ENCODE data around the gene TRIP12. TPM values are rescaled to one million over a fixed set of nuclear protein-coding genes. Genes with fewer than 3 reads are reported as not detected.

The TRIP12 gene
- total RNA-seq, 2 experiments from 2014 or later, result 226 to 253 TPM

DNA sequence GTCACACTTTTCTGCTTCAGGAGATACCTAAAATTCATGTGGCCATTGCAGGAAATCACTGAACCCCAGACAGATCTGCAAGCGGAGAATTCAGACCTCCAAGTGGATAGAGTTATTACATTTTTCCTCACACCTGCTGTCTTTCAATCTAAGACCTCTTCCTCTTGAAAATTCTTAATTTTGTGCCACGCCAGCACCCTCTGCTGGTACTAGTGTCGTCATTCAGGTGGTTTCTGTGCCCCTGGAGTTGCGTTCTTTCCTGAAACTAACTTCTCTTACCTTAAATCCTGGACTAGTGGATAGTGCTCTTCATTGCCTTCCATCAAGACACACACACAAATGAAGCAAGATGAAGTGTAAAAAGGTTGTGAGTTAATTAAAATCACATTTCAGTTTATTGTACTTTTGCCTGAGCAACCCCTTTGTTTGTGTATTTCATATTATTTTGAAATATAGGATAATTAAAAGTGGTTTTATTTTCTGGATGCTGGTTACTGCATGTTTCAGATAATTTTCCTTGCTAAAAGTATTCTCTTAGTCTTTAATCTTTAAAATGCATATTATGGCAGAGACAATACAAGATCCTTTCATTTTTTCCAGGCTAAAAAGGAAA lies 205.8 kb downstream of the TRIP12 start:
- peaks cover 13% of the 10 kb centered on the region for H3K4me1 Mint-ChIP-seq (ENCODE audit: low read depth)
- peak overlapping the region; percentile 18 for H3K4me3 Mint-ChIP-seq
- intact Hi-C loops (cut with micrococcal nuclease), result loop anchor here (5.0 to 10.0 kb wide), 2 partner anchors 284 to 1821 kb away; no protein-coding TSS in a partner anchor
- no peaks in the 10 kb centered on the region for H3K9me3 Mint-ChIP-seq
- H3K27me3 Mint-ChIP-seq, result peaks cover 49% of the 10 kb centered on the region
- no peak overlapping the region for H3K27ac Mint-ChIP-seq
- POLR2A ChIA-PET, result no interaction called here
- no peaks in the 10 kb centered on the region for H3K36me3 Mint-ChIP-seq
- CTCF ChIA-PET, result interaction anchor here (0.7 to 1.6 kb wide), 3 partner anchors 10 to 1826 kb away, joined by 3 to 7 read pairs (median 6); no protein-coding TSS in a partner anchor
- DNase-seq, result peak; percentile 44

DNA sequence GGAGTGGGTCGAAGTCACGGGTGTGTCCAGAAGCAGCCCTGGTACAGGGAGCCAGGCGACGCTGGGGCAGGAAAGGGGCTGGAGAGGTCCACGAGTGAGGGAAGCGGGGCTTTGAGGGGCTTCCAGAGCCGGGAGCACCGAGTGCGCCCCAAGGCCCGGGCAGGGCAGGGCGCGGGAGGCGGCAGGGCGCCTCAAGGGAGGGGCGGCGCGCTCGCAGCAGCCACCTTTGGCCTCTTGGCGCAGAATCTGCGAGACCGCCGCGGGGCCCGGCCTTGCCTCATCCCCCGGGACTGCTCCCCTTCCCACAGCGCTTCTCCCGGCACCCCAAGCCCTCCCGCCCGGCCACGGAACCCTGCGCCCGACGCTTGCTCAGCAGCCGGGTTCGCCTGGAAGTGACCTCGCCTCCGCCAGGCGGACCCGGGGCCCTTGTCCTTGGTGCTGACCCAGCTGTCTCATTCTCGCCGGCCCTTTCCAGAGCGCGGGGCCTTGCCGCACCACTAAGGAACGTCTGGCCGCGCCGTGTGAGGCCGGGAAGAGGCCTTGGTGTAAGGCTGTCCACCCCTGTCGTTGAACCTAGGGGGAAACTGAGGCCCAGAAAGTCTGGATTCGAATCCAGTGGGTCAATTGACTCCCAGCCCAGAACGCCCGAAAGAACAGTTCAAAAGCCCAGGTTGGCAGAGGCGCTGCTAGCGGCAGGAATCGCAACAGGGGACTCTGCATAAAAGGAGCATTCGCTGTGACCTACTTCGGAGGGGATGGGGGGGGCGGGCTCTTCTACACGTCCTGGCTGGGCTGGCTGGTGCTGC lies 206.9 kb downstream of the TRIP12 start:
- intact Hi-C loops (cut with micrococcal nuclease), result loop anchor here (5.0 to 10.0 kb wide), 2 partner anchors 283 to 1820 kb away; no protein-coding TSS in a partner anchor
- Mint-ChIP-seq H3K9me3 (no peaks in the 10 kb centered on the region), H3K27me3 (peaks cover 58% of the 10 kb centered on the region), H3K27ac (no peak overlapping the region), H3K4me3 (peak overlapping the region; percentile 43), H3K4me1 (ENCODE audit: low read depth) (peaks cover 13% of the 10 kb centered on the region), H3K36me3 (no peaks in the 10 kb centered on the region)
- CTCF ChIA-PET, result no interaction called here
- POLR2A ChIA-PET, result no interaction called here
- peak; percentile 61 for DNase-seq

DNA sequence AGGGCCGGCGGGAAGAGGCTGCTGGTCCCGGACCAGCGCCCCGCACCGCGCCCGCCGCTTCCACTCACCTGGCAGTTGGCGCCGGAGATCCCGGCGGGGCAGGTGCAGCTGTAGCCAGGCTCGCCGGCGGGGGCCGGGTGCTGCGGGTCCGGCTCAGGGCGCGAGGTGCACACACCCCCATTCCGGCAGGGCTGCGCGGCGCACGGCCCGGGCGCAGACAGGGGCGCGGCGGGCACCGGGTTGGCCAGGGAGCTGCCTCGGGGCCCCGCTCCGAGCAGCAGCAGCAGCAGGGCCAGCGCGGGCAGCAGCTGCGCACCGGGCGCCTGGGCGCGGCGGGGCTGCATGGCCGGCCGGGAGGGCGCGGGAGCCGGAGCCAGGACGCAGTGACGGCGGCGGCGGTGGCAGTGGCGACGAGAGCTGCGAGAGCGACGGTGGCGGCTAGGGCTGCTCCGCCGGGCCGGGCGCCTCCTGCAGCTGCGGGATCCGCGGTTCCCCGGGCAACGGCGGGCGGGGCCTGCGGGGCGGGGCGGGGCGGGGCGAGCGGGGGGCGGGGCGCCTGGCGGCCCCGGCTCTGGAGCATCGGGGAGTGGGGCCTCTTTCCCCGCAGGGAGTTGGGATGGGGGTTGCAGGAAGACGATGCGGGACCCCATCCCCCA lies 207.6 kb downstream of the TRIP12 start, which contains the start of gene DNER:
Gene DNER, minus strand, starts transcription at position 476 of the 656 bp plus-strand sequence. Its CDS starts 132 bp downstream, at position 344.
- peaks cover 58% of the 10 kb centered on the region for H3K27me3 Mint-ChIP-seq
- POLR2A ChIA-PET, result no interaction called here
- peak within 1 kb of the TSS; percentile 43 for H3K4me3 Mint-ChIP-seq
- H3K9me3 Mint-ChIP-seq, result no peaks in the 10 kb centered on the region
- H3K27ac Mint-ChIP-seq, result no peak within 1 kb of the TSS
- peaks cover 13% of the 10 kb centered on the region for H3K4me1 Mint-ChIP-seq (ENCODE audit: low read depth)
- no peaks in the 10 kb centered on the region for H3K36me3 Mint-ChIP-seq
- DNase-seq, result peak; percentile 61
- intact Hi-C loops (cut with micrococcal nuclease), result loop anchor here (10.0 kb wide), 1 partner anchor 1819 kb away; no protein-coding TSS in a partner anchor
- CTCF ChIA-PET, result no interaction called here

Other genes starting within 250 kb of the TRIP12 start
- gene DNER, start 207.5 kb downstream of the TRIP12 start, total RNA-seq, result not detected
- 1 to 10 TPM; 1.5 TPM for gene FBXO36, start 494 bp upstream of the TRIP12 start, total RNA-seq
- gene SLC16A14, start 146.9 kb upstream of the TRIP12 start, total RNA-seq, result 1 to 10 TPM; 1.1 to 1.2 TPM